ENCODE data around the gene TMEM52. TPM values are rescaled to one million over a fixed set of nuclear protein-coding genes. Genes with fewer than 3 reads are reported as not detected.

Gene TMEM52
- total and polyA plus RNA-seq, 9 of the 15 experiments (the other 6 are each of a cell fraction or from before 2014, with no cell fraction given) = 0.37 to 22.5 (median 6.8) TPM

DNA sequence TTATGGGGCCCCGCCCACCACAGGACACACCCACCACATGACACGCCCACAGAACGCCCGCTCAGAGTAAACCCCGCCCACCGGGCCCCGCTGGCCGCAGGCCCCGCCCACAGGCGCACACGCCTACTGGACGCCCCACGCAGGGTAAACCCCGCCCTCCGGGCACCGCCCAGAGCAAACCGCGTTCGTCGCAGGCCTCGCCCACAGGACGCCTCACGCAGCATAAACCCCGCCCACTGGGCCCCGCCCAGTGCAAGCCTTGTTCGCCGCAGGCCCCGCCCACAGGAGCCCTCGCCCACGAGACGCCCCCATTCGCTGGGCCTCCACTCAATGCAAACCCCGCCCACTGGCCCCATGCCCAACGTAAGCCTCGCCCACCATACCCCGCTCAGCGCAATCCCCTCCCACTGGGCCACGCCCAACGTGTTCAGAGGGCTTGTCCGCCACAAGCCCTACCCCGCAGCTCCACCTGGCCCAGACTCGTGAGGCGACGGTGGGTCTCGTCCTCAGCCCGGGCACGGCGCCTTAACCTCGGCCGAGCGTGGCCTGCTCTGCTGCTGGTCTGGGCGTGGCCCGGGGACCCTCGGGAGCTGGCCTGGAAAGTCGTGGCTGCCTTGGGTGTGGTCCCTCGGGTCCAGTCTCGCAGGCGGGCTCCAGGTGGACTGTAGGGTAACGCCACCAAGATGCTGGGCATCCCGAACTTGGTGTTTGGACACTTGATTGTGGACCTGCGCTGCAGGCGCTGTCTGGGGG is 401 bp upstream of the TMEM52 start (continued):
- TF ChIP-seq, protein P1, sequence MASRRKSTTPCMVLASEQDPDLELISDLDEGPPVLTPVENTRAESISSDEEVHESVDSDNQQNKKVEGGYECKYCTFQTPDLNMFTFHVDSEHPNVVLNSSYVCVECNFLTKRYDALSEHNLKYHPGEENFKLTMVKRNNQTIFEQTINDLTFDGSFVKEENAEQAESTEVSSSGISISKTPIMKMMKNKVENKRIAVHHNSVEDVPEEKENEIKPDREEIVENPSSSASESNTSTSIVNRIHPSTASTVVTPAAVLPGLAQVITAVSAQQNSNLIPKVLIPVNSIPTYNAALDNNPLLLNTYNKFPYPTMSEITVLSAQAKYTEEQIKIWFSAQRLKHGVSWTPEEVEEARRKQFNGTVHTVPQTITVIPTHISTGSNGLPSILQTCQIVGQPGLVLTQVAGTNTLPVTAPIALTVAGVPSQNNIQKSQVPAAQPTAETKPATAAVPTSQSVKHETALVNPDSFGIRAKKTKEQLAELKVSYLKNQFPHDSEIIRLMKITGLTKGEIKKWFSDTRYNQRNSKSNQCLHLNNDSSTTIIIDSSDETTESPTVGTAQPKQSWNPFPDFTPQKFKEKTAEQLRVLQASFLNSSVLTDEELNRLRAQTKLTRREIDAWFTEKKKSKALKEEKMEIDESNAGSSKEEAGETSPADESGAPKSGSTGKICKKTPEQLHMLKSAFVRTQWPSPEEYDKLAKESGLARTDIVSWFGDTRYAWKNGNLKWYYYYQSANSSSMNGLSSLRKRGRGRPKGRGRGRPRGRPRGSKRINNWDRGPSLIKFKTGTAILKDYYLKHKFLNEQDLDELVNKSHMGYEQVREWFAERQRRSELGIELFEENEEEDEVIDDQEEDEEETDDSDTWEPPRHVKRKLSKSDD (conservative IDR thresholded peaks at IDR 0.05; ENCODE audit: low read length) = no peak
- TF ChIP-seq, protein P2, sequence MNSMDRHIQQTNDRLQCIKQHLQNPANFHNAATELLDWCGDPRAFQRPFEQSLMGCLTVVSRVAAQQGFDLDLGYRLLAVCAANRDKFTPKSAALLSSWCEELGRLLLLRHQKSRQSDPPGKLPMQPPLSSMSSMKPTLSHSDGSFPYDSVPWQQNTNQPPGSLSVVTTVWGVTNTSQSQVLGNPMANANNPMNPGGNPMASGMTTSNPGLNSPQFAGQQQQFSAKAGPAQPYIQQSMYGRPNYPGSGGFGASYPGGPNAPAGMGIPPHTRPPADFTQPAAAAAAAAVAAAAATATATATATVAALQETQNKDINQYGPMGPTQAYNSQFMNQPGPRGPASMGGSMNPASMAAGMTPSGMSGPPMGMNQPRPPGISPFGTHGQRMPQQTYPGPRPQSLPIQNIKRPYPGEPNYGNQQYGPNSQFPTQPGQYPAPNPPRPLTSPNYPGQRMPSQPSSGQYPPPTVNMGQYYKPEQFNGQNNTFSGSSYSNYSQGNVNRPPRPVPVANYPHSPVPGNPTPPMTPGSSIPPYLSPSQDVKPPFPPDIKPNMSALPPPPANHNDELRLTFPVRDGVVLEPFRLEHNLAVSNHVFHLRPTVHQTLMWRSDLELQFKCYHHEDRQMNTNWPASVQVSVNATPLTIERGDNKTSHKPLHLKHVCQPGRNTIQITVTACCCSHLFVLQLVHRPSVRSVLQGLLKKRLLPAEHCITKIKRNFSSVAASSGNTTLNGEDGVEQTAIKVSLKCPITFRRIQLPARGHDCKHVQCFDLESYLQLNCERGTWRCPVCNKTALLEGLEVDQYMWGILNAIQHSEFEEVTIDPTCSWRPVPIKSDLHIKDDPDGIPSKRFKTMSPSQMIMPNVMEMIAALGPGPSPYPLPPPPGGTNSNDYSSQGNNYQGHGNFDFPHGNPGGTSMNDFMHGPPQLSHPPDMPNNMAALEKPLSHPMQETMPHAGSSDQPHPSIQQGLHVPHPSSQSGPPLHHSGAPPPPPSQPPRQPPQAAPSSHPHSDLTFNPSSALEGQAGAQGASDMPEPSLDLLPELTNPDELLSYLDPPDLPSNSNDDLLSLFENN (IDR thresholded peaks at IDR 0.05; ENCODE audit: low read depth in 2 of 2, low read length in 2 of 2) = no peak
- no peak for TF ChIP-seq FOSL1 (tag; conservative IDR thresholded peaks at IDR 0.05)
- TF ChIP-seq, protein P3, sequence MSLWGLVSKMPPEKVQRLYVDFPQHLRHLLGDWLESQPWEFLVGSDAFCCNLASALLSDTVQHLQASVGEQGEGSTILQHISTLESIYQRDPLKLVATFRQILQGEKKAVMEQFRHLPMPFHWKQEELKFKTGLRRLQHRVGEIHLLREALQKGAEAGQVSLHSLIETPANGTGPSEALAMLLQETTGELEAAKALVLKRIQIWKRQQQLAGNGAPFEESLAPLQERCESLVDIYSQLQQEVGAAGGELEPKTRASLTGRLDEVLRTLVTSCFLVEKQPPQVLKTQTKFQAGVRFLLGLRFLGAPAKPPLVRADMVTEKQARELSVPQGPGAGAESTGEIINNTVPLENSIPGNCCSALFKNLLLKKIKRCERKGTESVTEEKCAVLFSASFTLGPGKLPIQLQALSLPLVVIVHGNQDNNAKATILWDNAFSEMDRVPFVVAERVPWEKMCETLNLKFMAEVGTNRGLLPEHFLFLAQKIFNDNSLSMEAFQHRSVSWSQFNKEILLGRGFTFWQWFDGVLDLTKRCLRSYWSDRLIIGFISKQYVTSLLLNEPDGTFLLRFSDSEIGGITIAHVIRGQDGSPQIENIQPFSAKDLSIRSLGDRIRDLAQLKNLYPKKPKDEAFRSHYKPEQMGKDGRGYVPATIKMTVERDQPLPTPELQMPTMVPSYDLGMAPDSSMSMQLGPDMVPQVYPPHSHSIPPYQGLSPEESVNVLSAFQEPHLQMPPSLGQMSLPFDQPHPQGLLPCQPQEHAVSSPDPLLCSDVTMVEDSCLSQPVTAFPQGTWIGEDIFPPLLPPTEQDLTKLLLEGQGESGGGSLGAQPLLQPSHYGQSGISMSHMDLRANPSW (CRISPR knock-in tag; IDR thresholded peaks at IDR 0.05) = 0 out of 2 replicates have a peak, but pooled peaks have one; percentile 94
- TF ChIP-seq, protein P4, sequence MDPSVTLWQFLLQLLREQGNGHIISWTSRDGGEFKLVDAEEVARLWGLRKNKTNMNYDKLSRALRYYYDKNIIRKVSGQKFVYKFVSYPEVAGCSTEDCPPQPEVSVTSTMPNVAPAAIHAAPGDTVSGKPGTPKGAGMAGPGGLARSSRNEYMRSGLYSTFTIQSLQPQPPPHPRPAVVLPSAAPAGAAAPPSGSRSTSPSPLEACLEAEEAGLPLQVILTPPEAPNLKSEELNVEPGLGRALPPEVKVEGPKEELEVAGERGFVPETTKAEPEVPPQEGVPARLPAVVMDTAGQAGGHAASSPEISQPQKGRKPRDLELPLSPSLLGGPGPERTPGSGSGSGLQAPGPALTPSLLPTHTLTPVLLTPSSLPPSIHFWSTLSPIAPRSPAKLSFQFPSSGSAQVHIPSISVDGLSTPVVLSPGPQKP (CRISPR knock-in tag; IDR thresholded peaks at IDR 0.05) = no peak
- no peak for TF ChIP-seq NCOA2 (IDR thresholded peaks at IDR 0.05; ENCODE audit: partially characterized antibody in 2 of 2)
- TF ChIP-seq GABPB1 (CRISPR knock-in tag; IDR thresholded peaks at IDR 0.05) = no peak; the same call in none of the 2 replicates
- TF ChIP-seq POLR2AphosphoS5 (IDR thresholded peaks at IDR 0.05; ENCODE audit: control insufficient read depth, insufficient read depth, low read depth, low read length) = no peak
- no peak for TF ChIP-seq HMG20A (CRISPR knock-in tag; conservative IDR thresholded peaks at IDR 0.05)
- TF ChIP-seq, protein P5, sequence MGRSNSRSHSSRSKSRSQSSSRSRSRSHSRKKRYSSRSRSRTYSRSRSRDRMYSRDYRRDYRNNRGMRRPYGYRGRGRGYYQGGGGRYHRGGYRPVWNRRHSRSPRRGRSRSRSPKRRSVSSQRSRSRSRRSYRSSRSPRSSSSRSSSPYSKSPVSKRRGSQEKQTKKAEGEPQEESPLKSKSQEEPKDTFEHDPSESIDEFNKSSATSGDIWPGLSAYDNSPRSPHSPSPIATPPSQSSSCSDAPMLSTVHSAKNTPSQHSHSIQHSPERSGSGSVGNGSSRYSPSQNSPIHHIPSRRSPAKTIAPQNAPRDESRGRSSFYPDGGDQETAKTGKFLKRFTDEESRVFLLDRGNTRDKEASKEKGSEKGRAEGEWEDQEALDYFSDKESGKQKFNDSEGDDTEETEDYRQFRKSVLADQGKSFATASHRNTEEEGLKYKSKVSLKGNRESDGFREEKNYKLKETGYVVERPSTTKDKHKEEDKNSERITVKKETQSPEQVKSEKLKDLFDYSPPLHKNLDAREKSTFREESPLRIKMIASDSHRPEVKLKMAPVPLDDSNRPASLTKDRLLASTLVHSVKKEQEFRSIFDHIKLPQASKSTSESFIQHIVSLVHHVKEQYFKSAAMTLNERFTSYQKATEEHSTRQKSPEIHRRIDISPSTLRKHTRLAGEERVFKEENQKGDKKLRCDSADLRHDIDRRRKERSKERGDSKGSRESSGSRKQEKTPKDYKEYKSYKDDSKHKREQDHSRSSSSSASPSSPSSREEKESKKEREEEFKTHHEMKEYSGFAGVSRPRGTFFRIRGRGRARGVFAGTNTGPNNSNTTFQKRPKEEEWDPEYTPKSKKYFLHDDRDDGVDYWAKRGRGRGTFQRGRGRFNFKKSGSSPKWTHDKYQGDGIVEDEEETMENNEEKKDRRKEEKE (IDR thresholded peaks at IDR 0.05; ENCODE audit: borderline replicate concordance in 1 of 2, control insufficient read depth in 1 of 2, low read depth in 2 of 2, low read length in 1 of 2) = no peak
- TF ChIP-seq RBM39 (optimal IDR thresholded peaks at IDR 0.05; ENCODE audit: low read depth, low read length) = no peak

All from K562 (cell line).